ENCODE data around the gene PAPPA. TPM values are rescaled to one million over a fixed set of nuclear protein-coding genes. Genes with fewer than 3 reads are reported as not detected.

PAPPA gene
- total and polyA plus RNA-seq, 9 of the 15 experiments (the other 6 are each of a cell fraction or from before 2014, with no cell fraction given): 0.06 to 0.18 (median 0.11) TPM

- no peak for TF ChIP-seq MYC (IDR thresholded peaks at IDR 0.05; ENCODE audit: low read depth, low read length)
- TF ChIP-seq MYC (CRISPR knock-in tag; IDR thresholded peaks at IDR 0.05; ENCODE audit: borderline replicate concordance, low read depth): no peak
- 0 out of 2 replicates have a peak, but pooled peaks have one; percentile 42 for TF ChIP-seq HSF4 (CRISPR knock-in tag; IDR thresholded peaks at IDR 0.05; ENCODE audit: borderline replicate concordance)
- TF ChIP-seq CREB3L1 (IDR thresholded peaks at IDR 0.05; ENCODE audit: borderline replicate concordance, low read depth): no peak
- no peak for TF ChIP-seq ZC3H8 (IDR thresholded peaks at IDR 0.05)
- no peak for TF ChIP-seq POLR2H (tag; IDR thresholded peaks at IDR 0.05; ENCODE audit: low read depth)
- TF ChIP-seq SMAD1 (IDR thresholded peaks at IDR 0.05; ENCODE audit: low read depth, low read length, partially characterized antibody): no peak
- no peak for TF ChIP-seq CREBBP (IDR thresholded peaks at IDR 0.05; ENCODE audit: low read depth, low read length)
- TF ChIP-seq MAFG (tag; conservative IDR thresholded peaks at IDR 0.05): 0 out of 2 replicates have a peak, but pooled peaks have one; percentile 12
- no peak for TF ChIP-seq ZNF174 (CRISPR knock-in tag; IDR thresholded peaks at IDR 0.05)
- TF ChIP-seq KAT2B (IDR thresholded peaks at IDR 0.05; ENCODE audit: low read depth, low read length): no peak
- TF ChIP-seq ZEB2 (IDR thresholded peaks at IDR 0.05): peak; percentile 49; the same call in 1 of the 2 replicates
- TF ChIP-seq TAF15 (IDR thresholded peaks at IDR 0.05; ENCODE audit: low read depth, low read length): no peak
- peak; percentile 83 for TF ChIP-seq CEBPG (CRISPR knock-in tag; IDR thresholded peaks at IDR 0.05)
- TF ChIP-seq CEBPG (tag; conservative IDR thresholded peaks at IDR 0.05 in 1 of 2, IDR thresholded peaks at IDR 0.05 in 1 of 2): peak in 1 of 2 experiments; percentile 90; a peak in 2 of 4 replicates
- no peak for TF ChIP-seq SRSF3 (IDR thresholded peaks at IDR 0.05; ENCODE audit: insufficient read depth, low read length)
- TF ChIP-seq BACH1 (tag; IDR thresholded peaks at IDR 0.05): 0 out of 2 replicates have a peak, but pooled peaks have one; percentile 32
- TF ChIP-seq ZNF175 (CRISPR knock-in tag; IDR thresholded peaks at IDR 0.05; ENCODE audit: low read depth): peak; percentile 83
- TF ChIP-seq VEZF1 (CRISPR knock-in tag; IDR thresholded peaks at IDR 0.05): no peak
- no peak for TF ChIP-seq SNIP1 (IDR thresholded peaks at IDR 0.05; ENCODE audit: low read depth)
- no peak for TF ChIP-seq RBM15 (IDR thresholded peaks at IDR 0.05; ENCODE audit: insufficient read depth, low read length)
- TF ChIP-seq ZMIZ1 (IDR thresholded peaks at IDR 0.05; ENCODE audit: low read depth in 2 of 2, low read length in 2 of 2): no peak
- no peak for TF ChIP-seq KHSRP (IDR thresholded peaks at IDR 0.05)
These were observed 267.5 kb downstream of the PAPPA start (continued) for GRCh38 chr9:116420993-116421538.
